HG03354 (cell line): ENCODE measurements around the gene SSTR5.

Experiments used
- ATAC-seq: cut with Tn5 transposase; IDR thresholded peaks from one replicate; pipeline ENCODE4 v1.9.1; 2021; ENCODE audit warnings: mild to moderate bottlenecking; ENCODE audit not compliant: unreplicated experiment, poor library complexity, severe bottlenecking

Gene SSTR5

GRCh38 chr16:1038932-1039331, 33.6 kb upstream of the SSTR5 start:
- no peak for ATAC-seq

- ATAC-seq, result no peak
Observed at GRCh38 chr16:1039762-1040161, 32.8 kb upstream of the SSTR5 start.

GRCh38 chr16:1040346-1040745, 32.2 kb upstream of the SSTR5 start:
- no peak for ATAC-seq

GRCh38 chr16:1042049-1042744, 30.4 kb upstream of the SSTR5 start:
- no peak for ATAC-seq

GRCh38 chr16:1042866-1043265, 29.7 kb upstream of the SSTR5 start:
- ATAC-seq, result no peak

GRCh38 chr16:1043881-1044451, 28.6 kb upstream of the SSTR5 start:
- ATAC-seq, result no peak

GRCh38 chr16:1044460-1045309, 27.9 kb upstream of the SSTR5 start:
- no peak for ATAC-seq

- ATAC-seq, result no peak
Observed at GRCh38 chr16:1045310-1045992, 27.1 kb upstream of the SSTR5 start.

GRCh38 chr16:1045993-1046911, 26.3 kb upstream of the SSTR5 start:
- ATAC-seq, result no peak

- ATAC-seq, result no peak
Observed at GRCh38 chr16:1047123-1047522, 25.4 kb upstream of the SSTR5 start.

GRCh38 chr16:1047801-1048200, 24.7 kb upstream of the SSTR5 start:
- ATAC-seq, result no peak

- ATAC-seq, result no peak
Observed at GRCh38 chr16:1048442-1049112, 24.0 kb upstream of the SSTR5 start.

GRCh38 chr16:1049113-1049975, 23.2 kb upstream of the SSTR5 start:
- no peak for ATAC-seq

- ATAC-seq, result no peak
Observed at GRCh38 chr16:1049976-1050247, 22.6 kb upstream of the SSTR5 start.

GRCh38 chr16:1050516-1050915, 22.0 kb upstream of the SSTR5 start:
- ATAC-seq, result no peak

- no peak for ATAC-seq
Observed at GRCh38 chr16:1050921-1051320, 21.6 kb upstream of the SSTR5 start.

- ATAC-seq, result no peak
Observed at GRCh38 chr16:1051446-1051845, 21.1 kb upstream of the SSTR5 start.

GRCh38 chr16:1052721-1053120, 19.8 kb upstream of the SSTR5 start:
- ATAC-seq, result no peak
